GM10248 (cell line): ENCODE data around the gene DNAJA2.
A peak's percentile ranks its signal among the peaks of the same experiment; 100 is the strongest.
"Not testable (repeated sequence)": the region's sequence is repeated elsewhere in the genome, so short reads cannot be mapped to it uniquely, and the experiment has no call there.

Experiments
- CTCF ChIA-PET: fragments of 300-600 bp; sonication (Branson Sonifier 250); formaldehyde crosslinking; extraction: SDS; loops from one replicate; lab custom pipeline; 2021; ENCODE audit warnings: antibody characterized with exemption; lab: Yijun Ruan, JAX
- POLR2A ChIA-PET: fragments of 350-650 bp; sonication (Branson Sonifier 250); formaldehyde crosslinking; extraction: SDS; loops from one replicate; lab custom pipeline; 2020; ENCODE audit warnings: antibody characterized with exemption; lab: Yijun Ruan, JAX
- DNase-seq: peaks from one replicate; pipeline ENCODE4 v3.0.0; 2012; ENCODE audit errors: extremely low spot score
- CTCF ChIP-seq: IDR thresholded peaks from 2 replicates; pipeline ENCODE4 v1.5.1; 2012; ENCODE audit warnings: mild to moderate bottlenecking, low read depth; ENCODE audit errors: extremely low read depth, missing control alignments, control extremely low read depth

The DNAJA2 gene

GRCh38 chr16:46947900-46948547 is 25.4 kb downstream of the DNAJA2 start:
- CTCF ChIA-PET = interaction anchor here (0.7 to 2.8 kb wide), 31 partner anchors 8 to 1675 kb away, joined by 3 to 17 read pairs (median 4); partner anchors contain the start of genes DNAJA2 and NETO2
- DNase-seq = peak; percentile 64
- POLR2A ChIA-PET = interaction anchor here (0.6 kb wide), 1 partner anchor 27 kb away, joined by 3 read pairs; no protein-coding TSS in a partner anchor
- TF ChIP-seq CTCF = peak; percentile 37

GRCh38 chr16:46944713-46945112 is 28.8 kb downstream of the DNAJA2 start:
- CTCF ChIA-PET = interaction anchor here (1.5 to 2.8 kb wide), 3 partner anchors 15 to 197 kb away, joined by 4 to 10 read pairs (median 7); no protein-coding TSS in a partner anchor
- POLR2A ChIA-PET, DNase-seq: not testable (repeated sequence)

GRCh38 chr16:46937536-46937935 is 35.9 kb downstream of the DNAJA2 start:
- POLR2A ChIA-PET = no interaction called here
- DNase-seq = no peak
- no peak for TF ChIP-seq CTCF
- CTCF ChIA-PET = no interaction called here

- no peak for TF ChIP-seq CTCF
- POLR2A ChIA-PET = no interaction called here
- CTCF ChIA-PET = interaction anchor here (1.2 to 4.2 kb wide), 3 partner anchors 14 to 79 kb away, joined by 3 to 19 read pairs (median 11); no protein-coding TSS in a partner anchor
- peak; percentile 53 for DNase-seq
Measured at GRCh38 chr16:46932802-46933201, 40.7 kb downstream of the DNAJA2 start.

- POLR2A ChIA-PET = interaction anchor here (0.6 to 1.1 kb wide), 2 partner anchors 51 to 166 kb away, joined by 3 to 4 read pairs; no protein-coding TSS in a partner anchor
- TF ChIP-seq CTCF = no peak
- CTCF ChIA-PET = interaction anchor here (0.9 to 6.1 kb wide), 17 partner anchors 8 to 375 kb away, joined by 3 to 78 read pairs (median 6); partner anchors contain the start of genes DNAJA2 and NETO2
- DNase-seq = no peak
Measured at GRCh38 chr16:46930861-46931260, 42.6 kb downstream of the DNAJA2 start.

GRCh38 chr16:46929378-46930332 is 43.8 kb downstream of the DNAJA2 start:
- DNase-seq = peak; percentile 89
- ChIA-PET CTCF (interaction anchor here (0.6 to 6.1 kb wide), 47 partner anchors 10 to 1235 kb away, joined by 3 to 78 read pairs (median 4); partner anchors contain the start of genes DNAJA2, GPT2 and NETO2), POLR2A (interaction anchor here (0.6 to 1.1 kb wide), 2 partner anchors 27 to 50 kb away, joined by 3 read pairs; no protein-coding TSS in a partner anchor)
- peak; percentile 91 for TF ChIP-seq CTCF
